HG03175 (cell line): ENCODE results near the gene PRPF39.
A peak's percentile ranks its signal among the peaks of the same experiment; 100 is the strongest.
"Not testable (repeated sequence)": the region's sequence is repeated elsewhere in the genome, so short reads cannot be mapped to it uniquely, and the experiment has no call there.

Source experiments
- ATAC-seq: cut with Tn5 transposase; IDR thresholded peaks from one replicate; pipeline ENCODE4 v1.9.1; 2021; ENCODE audit warnings: mild to moderate bottlenecking, moderate library complexity; ENCODE audit not compliant: unreplicated experiment

PRPF39 gene

GRCh38 chr14:45083976-45084722, at the start of gene PRPF39:
TSS of gene PRPF39 (plus strand) at chr14:45084116. CDS start at chr14:45095240, 11,124 bp downstream.
- ATAC-seq, result peak; percentile 97

- ATAC-seq, result no peak
Measured at GRCh38 chr14:45034730-45035129, 49.2 kb upstream of the PRPF39 start.

- no peak for ATAC-seq
Measured at GRCh38 chr14:45038256-45038655, 45.7 kb upstream of the PRPF39 start.

- no peak for ATAC-seq
Measured at GRCh38 chr14:45038865-45039264, 45.1 kb upstream of the PRPF39 start.

- no peak for ATAC-seq
Measured at GRCh38 chr14:45039390-45039789, 44.5 kb upstream of the PRPF39 start.

- no peak for ATAC-seq
Measured at GRCh38 chr14:45041641-45042040, 42.3 kb upstream of the PRPF39 start.

GRCh38 chr14:45044638-45045037, 39.3 kb upstream of the PRPF39 start:
- no peak for ATAC-seq

- ATAC-seq, result no peak
Measured at GRCh38 chr14:45048385-45048784, 35.5 kb upstream of the PRPF39 start.

- no peak for ATAC-seq
Measured at GRCh38 chr14:45051180-45051579, 32.7 kb upstream of the PRPF39 start.

GRCh38 chr14:45051896-45052295, 32.0 kb upstream of the PRPF39 start:
- ATAC-seq, result no peak

- ATAC-seq, result no peak
Measured at GRCh38 chr14:45057349-45057748, 26.6 kb upstream of the PRPF39 start.

GRCh38 chr14:45057881-45058364, 26.0 kb upstream of the PRPF39 start:
- ATAC-seq, result no peak

GRCh38 chr14:45060551-45060950, 23.4 kb upstream of the PRPF39 start:
- no peak for ATAC-seq

- no peak for ATAC-seq
Measured at GRCh38 chr14:45065540-45065939, 18.4 kb upstream of the PRPF39 start.

GRCh38 chr14:45065956-45066355, 18.0 kb upstream of the PRPF39 start:
- ATAC-seq, result no peak

GRCh38 chr14:45066667-45067066, 17.2 kb upstream of the PRPF39 start:
- ATAC-seq, result no peak

GRCh38 chr14:45068396-45068795, 15.5 kb upstream of the PRPF39 start:
- no peak for ATAC-seq

- ATAC-seq, result no peak
Measured at GRCh38 chr14:45070215-45070614, 13.7 kb upstream of the PRPF39 start.

GRCh38 chr14:45072126-45072525, 11.8 kb upstream of the PRPF39 start:
- ATAC-seq, result no peak

- no peak for ATAC-seq
Measured at GRCh38 chr14:45073231-45073879, 10.6 kb upstream of the PRPF39 start.

GRCh38 chr14:45078323-45078722, 5.6 kb upstream of the PRPF39 start:
- no peak for ATAC-seq

GRCh38 chr14:45080416-45080968, 3.4 kb upstream of the PRPF39 start:
- not testable (repeated sequence) for ATAC-seq
